Hepatocyte (in vitro differentiated cells): ENCODE results near the gene PKD2L2. TPM values are rescaled to one million over a fixed set of nuclear protein-coding genes. Genes with fewer than 3 reads are reported as not detected.

Source experiments
- DNase-seq: peaks from one replicate; pipeline ENCODE4 v3.0.0-alpha.2; 2016; ENCODE audit warnings: low spot score
- H2AFZ ChIP-seq: fragments of 200-600 bp; sonication (generic); 2 replicates; pipeline ENCODE4 v1.6.0; 2016; ENCODE audit warnings: antibody characterized with exemption, mild to moderate bottlenecking
- H3K27ac ChIP-seq: fragments of 200-600 bp; sonication (generic); 2 replicates; pipeline ENCODE4 v1.5.1; 2016; ENCODE audit warnings: mild to moderate bottlenecking
- H3K27me3 ChIP-seq: fragments of 200-600 bp; sonication (generic); 2 replicates; pipeline ENCODE4 v1.6.1; 2016
- H3K36me3 ChIP-seq: fragments of 200-600 bp; sonication (generic); replicated peaks from 2 replicates; pipeline ENCODE4 v1.5.1; 2016; ENCODE audit warnings: low read depth; ENCODE audit not compliant: insufficient read depth
- H3K4me1 ChIP-seq: fragments of 200-600 bp; sonication (generic); 2 replicates; pipeline ENCODE4 v1.5.1; 2016; ENCODE audit warnings: mild to moderate bottlenecking, moderate library complexity; ENCODE audit not compliant: insufficient read depth
- H3K4me2 ChIP-seq: fragments of 200-600 bp; sonication (generic); 2 replicates; pipeline ENCODE4 v1.6.0; 2016
- H3K4me3 ChIP-seq: fragments of 200-600 bp; sonication (generic); 2 replicates; pipeline ENCODE4 v1.5.1; 2016; ENCODE audit warnings: mild to moderate bottlenecking
- H3K79me2 ChIP-seq: fragments of 200-600 bp; sonication (generic); 2 replicates; pipeline ENCODE4 v1.6.0; 2017; ENCODE audit warnings: mild to moderate bottlenecking
- H3K9me2 ChIP-seq: fragments of 200-600 bp; sonication (generic); replicated peaks from 2 replicates; pipeline ENCODE4 v1.6.0; 2017; ENCODE audit warnings: mild to moderate bottlenecking; ENCODE audit not compliant: insufficient read depth
- H3K9me3 ChIP-seq: fragments of 200-600 bp; sonication (generic); 2 replicates; pipeline ENCODE4 v1.5.1; 2016; ENCODE audit warnings: low read depth, mild to moderate bottlenecking
- H4K20me1 ChIP-seq: fragments of 200-600 bp; sonication (generic); 2 replicates; pipeline ENCODE4 v1.6.0; 2016; ENCODE audit warnings: mild to moderate bottlenecking; ENCODE audit not compliant: insufficient read depth, poor library complexity, severe bottlenecking
- CTCF ChIP-seq: fragments of 200-600 bp; sonication (generic); IDR thresholded peaks from 2 replicates; pipeline ENCODE4 v1.5.1; 2016; ENCODE audit warnings: antibody characterized with exemption, mild to moderate bottlenecking; ENCODE audit not compliant: poor library complexity
- EZH2 ChIP-seq: fragments of 200-600 bp; sonication (generic); IDR thresholded peaks from 2 replicates; pipeline ENCODE4 v1.6.1; 2016; ENCODE audit warnings: antibody characterized with exemption, mild to moderate bottlenecking, borderline replicate concordance
- EZH2phosphoT487 ChIP-seq: fragments of 200-600 bp; sonication (generic); IDR thresholded peaks from one replicate; pipeline ENCODE4 v1.6.1; 2018; ENCODE audit warnings: antibody characterized with exemption, mild to moderate bottlenecking, low read depth, moderate library complexity; ENCODE audit not compliant: unreplicated experiment, severe bottlenecking
- WGBS: methylation state at CpG from one replicate; pipeline ENCODE4 v1.1.6; 2016; ENCODE audit warnings: low lambda C conversion rate; ENCODE audit errors: missing lambda C conversion rate; 5-methylcytosine and 5-hydroxymethylcytosine counted together
- polyA plus RNA-seq: library from polyadenylated mRNA; unstranded; fragments of >200 nt; fragmentation: Nextera tagmentation; extraction: Ambion mirVana; gene quantifications from 2 replicates; pipeline ENCODE4 v1.2.1, GENCODE V29; 2016
- total RNA-seq: library from RNA; depleted of rRNA; stranded (reverse); fragments of >200 nt; gene quantifications from 2 replicates; pipeline ENCODE4 v1.2.3, GENCODE V29; 2014

PKD2L2 gene
- total and polyA plus RNA-seq, 2 experiments from 2014 or later, result 0.11 TPM; not detected in 1

DNA sequence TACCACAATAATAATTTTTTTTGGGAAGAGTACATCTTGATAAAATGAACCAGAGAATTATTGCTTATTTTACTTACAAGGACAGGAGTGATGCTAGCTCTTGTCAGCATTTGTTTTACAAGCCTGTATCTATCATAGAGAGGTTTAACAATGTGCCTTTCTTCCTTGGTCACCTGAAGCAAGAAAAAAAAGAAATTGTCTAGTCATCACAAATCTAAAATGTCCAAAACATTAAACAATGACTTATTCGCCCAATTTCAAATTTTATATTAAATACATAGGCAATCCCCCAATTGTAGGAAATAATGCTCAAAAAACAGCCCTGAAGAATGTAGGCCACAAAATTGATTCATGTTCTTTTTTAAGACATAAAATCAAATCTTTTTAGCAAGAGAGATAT, 56.6 kb downstream of the PKD2L2 start:
- peaks cover 7% of the 10 kb centered on the region for H3K36me3 ChIP-seq
- H3K79me2 ChIP-seq, result no peaks in the 10 kb centered on the region
- no peaks in the 10 kb centered on the region for H3K27me3 ChIP-seq
- TF ChIP-seq CTCF, result no peak
- no peak for TF ChIP-seq EZH2phosphoT487
- no peak for TF ChIP-seq EZH2
- H3K4me3 ChIP-seq, result no peak overlapping the region
- no peaks in the 10 kb centered on the region for H3K9me2 ChIP-seq
- H3K27ac ChIP-seq, result no peak overlapping the region
- no peaks in the 10 kb centered on the region for H3K4me1 ChIP-seq
- H3K9me3 ChIP-seq, result no peaks in the 10 kb centered on the region
- H2AFZ ChIP-seq, result no peak overlapping the region
- 100% methylated on average over 1 of the region's 1 CpG for WGBS
- no peaks in the 10 kb centered on the region for H4K20me1 ChIP-seq
- no peak for DNase-seq
- no peak overlapping the region for H3K4me2 ChIP-seq

- Histone ChIP-seq H3K27ac (peak overlapping the region; percentile 61), H3K27me3 (no peaks in the 10 kb centered on the region), H3K9me3 (no peaks in the 10 kb centered on the region), H3K36me3 (peaks cover 2% of the 10 kb centered on the region), H4K20me1 (no peaks in the 10 kb centered on the region), H3K4me1 (no peaks in the 10 kb centered on the region), H3K9me2 (no peaks in the 10 kb centered on the region), H3K4me3 (no peak overlapping the region), H2AFZ (no peak overlapping the region), H3K79me2 (peaks cover 4% of the 10 kb centered on the region), H3K4me2 (peak overlapping the region; percentile 32)
- DNase-seq, result peak; percentile 74
- WGBS, result 61% methylated on average over 9 of the region's 9 CpGs
- no peak for TF ChIP-seq CTCF
- no peak for TF ChIP-seq EZH2phosphoT487
- TF ChIP-seq EZH2, result no peak
Observed at GRCh38 chr5:137954131-137954879, 65.0 kb downstream of the PKD2L2 start.

- no peaks in the 10 kb centered on the region for H3K27me3 ChIP-seq
- no peaks in the 10 kb centered on the region for H3K9me2 ChIP-seq
- no peaks in the 10 kb centered on the region for H3K9me3 ChIP-seq
- H3K36me3 ChIP-seq, result peaks cover under 1% of the 10 kb centered on the region
- H3K79me2 ChIP-seq, result peaks cover 4% of the 10 kb centered on the region
- no peak overlapping the region for H3K4me2 ChIP-seq
- H2AFZ ChIP-seq, result no peak overlapping the region
- WGBS, result 52% methylated on average over 1 of the region's 1 CpG
- H3K4me1 ChIP-seq, result no peaks in the 10 kb centered on the region
- DNase-seq, result no peak
- no peak overlapping the region for H3K27ac ChIP-seq
- no peak overlapping the region for H3K4me3 ChIP-seq
- H4K20me1 ChIP-seq, result no peaks in the 10 kb centered on the region
- TF ChIP-seq EZH2 (no peak), CTCF (no peak)
Observed at GRCh38 chr5:137957948-137958347, 68.7 kb downstream of the PKD2L2 start.

DNA sequence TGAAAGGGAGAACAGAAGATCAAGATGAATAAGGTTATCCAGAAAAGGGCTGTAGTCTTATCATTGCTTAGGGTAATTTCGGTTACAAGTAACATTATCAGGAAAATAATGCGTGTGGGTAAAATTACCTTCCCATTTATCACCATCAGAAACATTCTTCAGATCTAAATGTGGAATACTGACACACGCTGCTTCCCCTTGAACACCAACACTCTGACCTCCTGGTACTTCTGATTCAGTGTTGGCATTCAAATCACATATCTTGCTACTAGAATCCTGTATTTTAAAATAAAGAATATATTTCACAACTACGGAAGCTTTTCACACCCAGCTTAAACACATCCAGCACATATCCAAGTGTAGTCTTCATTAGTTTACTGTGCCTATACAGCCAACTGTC, 70.2 kb downstream of the PKD2L2 start:
- Histone ChIP-seq H3K27ac (no peak overlapping the region), H3K4me1 (no peaks in the 10 kb centered on the region), H3K4me3 (no peak overlapping the region), H3K36me3 (no peaks in the 10 kb centered on the region), H4K20me1 (no peaks in the 10 kb centered on the region), H3K9me2 (no peaks in the 10 kb centered on the region), H3K79me2 (peaks cover 4% of the 10 kb centered on the region), H3K4me2 (no peak overlapping the region), H3K27me3 (no peaks in the 10 kb centered on the region), H3K9me3 (no peaks in the 10 kb centered on the region), H2AFZ (no peak overlapping the region)
- DNase-seq, result no peak
- TF ChIP-seq CTCF (no peak), EZH2phosphoT487 (no peak), EZH2 (no peak)
- 88% methylated on average over 4 of the region's 4 CpGs for WGBS
